HG03442 (cell line): ENCODE results near the gene FOXD2.

Source experiments
- ATAC-seq: cut with Tn5 transposase; IDR thresholded peaks from one replicate; pipeline ENCODE4 v1.9.1; 2021; ENCODE audit warnings: mild to moderate bottlenecking, moderate library complexity; ENCODE audit not compliant: unreplicated experiment

Gene FOXD2

GRCh38 chr1:47437447-47438164 is at the start of gene FOXD2:
Gene FOXD2, plus strand, starts transcription at chr1:47438044. Its CDS starts 92 bp downstream, at chr1:47438136.
- peak; percentile 80 for ATAC-seq

DNA sequence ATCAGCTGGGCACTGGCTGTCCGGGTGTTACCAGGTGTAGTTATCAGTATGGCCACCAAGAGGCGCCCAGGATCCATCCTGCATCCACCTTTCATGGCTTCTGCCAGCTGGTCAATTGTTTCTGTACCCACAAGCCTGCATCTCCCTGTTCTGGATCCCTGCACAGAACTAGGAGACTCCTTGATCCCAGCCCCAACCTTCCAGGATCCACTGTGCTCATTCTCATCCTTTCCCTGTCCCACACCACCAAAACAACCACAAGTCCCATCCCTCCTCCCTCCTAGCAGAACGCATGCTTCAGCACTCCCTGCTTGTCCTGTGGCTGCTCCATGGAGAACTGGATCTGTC is 49.0 kb upstream of the FOXD2 start:
- peak; percentile 68 for ATAC-seq

GRCh38 chr1:47389731-47390130 is 48.1 kb upstream of the FOXD2 start:
- ATAC-seq, result no peak

DNA sequence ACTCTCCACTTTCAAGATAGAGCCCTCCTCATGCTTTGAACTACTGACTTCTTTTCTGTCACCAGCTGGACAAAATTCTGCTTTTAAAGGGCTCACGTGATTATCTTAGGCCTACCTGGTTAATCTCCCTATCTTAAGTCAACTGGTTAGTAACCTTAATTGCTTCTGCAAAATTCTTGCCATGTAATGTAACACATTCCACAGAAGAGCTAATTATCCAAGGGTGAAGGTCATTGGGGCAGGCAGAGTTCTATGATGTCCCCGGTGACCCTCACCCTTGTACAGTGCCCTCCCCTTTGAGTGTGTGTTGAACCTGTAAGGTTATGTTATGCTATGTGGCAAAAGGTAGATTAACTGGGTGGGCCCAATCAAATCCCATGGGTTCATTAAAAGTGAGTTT is 47.0 kb upstream of the FOXD2 start:
- ATAC-seq, result no peak

- no peak for ATAC-seq
Measured at GRCh38 chr1:47393141-47393540, 44.7 kb upstream of the FOXD2 start.

GRCh38 chr1:47395433-47395832 is 42.4 kb upstream of the FOXD2 start:
- ATAC-seq, result no peak

DNA sequence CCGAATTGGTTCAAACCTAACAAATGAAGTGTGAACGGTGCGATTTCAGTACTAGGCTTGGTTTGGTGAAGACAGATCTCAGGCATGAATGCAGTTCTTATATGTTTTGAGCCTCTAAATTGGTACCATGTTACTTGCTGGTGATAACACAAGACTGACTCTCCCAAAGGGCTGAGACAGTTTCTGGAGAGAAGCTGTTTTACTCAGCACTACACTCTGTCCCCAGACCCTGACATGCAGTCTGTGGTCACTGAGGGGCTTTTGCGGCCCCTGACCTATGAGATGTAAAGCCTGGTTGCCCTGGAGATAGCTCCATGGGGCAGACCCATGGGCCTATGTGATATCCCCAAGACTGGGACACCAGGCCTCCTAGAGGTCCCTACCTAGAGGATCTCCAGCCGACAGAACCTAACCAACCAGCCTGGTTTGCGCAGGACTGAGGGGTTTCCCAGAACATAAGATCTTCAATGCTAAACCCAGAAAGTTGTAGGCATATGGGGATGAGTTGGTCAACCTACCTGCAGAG is 41.1 kb upstream of the FOXD2 start:
- ATAC-seq, result no peak

GRCh38 chr1:47399138-47399845 is 38.6 kb upstream of the FOXD2 start:
- ATAC-seq, result peak; percentile 45

GRCh38 chr1:47399846-47400155 is 38.0 kb upstream of the FOXD2 start:
- ATAC-seq, result no peak

GRCh38 chr1:47401761-47402160 is 36.1 kb upstream of the FOXD2 start:
- ATAC-seq, result no peak

DNA sequence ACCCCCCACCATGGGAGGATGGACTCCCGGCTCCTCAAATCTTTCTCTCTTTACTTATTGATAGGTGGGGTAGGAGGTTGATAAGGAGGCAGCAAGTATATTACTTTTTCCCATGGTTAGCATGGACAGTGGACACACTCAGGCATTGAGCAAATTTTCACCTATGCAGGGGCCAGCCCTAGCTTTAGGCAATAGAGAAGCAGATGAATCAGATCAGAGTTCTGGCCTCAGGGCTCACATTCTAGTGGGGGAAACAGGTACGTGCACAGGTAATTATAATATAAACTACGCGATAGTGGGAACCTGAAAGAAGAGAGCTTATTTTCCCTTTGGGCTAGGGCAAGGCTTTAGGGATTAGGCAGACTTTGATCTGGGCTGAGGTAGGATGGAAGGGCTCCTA is 35.3 kb upstream of the FOXD2 start:
- ATAC-seq, result no peak

DNA sequence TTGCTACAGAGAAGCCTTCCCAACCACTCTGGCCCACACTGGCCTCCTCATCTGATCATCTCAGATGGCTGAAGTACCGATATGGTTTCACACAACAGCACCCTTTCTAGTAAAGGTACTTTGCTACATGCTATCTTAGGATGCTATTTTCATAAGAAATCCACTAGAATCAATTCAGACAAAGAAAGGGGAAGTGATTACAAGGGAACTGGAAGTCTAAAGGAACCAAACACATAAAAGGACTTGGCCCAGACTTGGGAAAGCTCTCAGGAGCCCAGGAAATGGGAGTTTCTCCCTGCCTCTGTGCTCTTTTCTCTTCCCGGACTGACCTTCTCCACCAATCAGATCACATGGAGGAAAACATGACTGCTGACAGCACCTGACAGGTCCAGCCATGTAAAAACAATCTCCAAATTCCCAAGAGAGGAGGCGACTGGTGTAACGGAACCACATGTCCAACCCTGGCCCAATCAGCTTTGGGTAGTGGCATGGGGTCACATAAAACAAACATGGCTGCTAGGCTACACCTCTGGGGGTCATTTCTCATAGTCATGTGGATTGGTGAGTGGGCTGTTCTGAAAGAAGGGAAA is 34.4 kb upstream of the FOXD2 start:
- ATAC-seq, result no peak

GRCh38 chr1:47405697-47406096 is 32.1 kb upstream of the FOXD2 start:
- ATAC-seq, result no peak

- no peak for ATAC-seq
Measured at GRCh38 chr1:47406966-47407365, 30.9 kb upstream of the FOXD2 start.

GRCh38 chr1:47407481-47407880 is 30.4 kb upstream of the FOXD2 start:
- ATAC-seq, result no peak

DNA sequence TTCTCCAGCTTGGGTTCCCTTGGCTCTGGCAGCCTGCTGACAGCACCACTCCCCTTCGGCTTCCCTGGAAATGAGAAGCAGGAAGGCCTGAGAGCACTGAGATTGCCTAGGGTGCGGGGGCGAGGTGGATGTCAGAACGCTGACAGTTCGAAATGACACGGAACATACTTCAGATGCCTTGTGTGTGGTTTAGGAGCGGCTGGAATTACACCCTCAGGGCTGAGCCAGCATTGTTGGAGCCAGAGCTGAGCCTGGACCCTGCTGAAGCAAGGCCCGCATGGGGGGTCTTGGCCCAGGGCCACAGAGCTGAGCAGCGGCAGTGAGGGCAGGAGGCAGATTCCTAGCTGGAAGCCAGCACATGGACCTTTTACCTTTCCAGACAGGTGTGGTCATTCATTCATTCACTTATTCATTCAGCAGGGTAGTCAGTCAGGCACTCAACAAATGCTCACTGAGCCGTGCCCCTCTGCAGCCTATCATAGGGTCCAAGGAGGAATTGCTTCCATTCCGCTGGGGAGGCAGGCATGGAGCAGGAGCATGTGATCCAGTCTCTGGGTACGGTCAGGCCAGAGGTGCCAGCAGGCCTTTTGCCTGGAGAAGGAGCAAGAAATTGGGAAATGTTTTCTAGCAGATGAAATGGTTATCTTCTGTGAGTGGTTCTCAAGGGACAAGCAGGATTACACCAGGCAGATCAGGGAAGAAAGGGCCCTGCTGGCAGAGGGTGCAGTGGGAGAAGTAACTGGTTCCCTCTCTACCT is 28.4 kb upstream of the FOXD2 start:
- ATAC-seq, result no peak

DNA sequence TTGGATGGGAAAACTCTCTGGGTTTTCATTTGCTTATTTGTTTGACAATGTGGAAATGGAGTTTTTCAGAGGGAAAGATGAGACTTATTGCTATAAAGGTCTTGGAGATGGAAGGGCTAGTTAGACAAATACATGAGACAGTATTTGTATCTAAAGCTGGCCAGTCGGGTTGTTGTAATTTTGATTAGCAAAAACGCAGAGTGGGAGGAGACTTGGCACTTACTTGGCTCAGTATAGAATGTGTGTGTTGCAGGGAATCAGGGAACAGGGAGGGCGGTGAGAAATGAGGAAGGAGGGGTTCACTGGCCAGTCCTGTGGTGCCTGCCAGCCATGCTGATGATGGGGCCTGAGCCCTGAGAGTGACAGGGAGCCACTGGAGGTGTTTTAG is 27.8 kb upstream of the FOXD2 start:
- ATAC-seq, result no peak

GRCh38 chr1:47411436-47411835 is 26.4 kb upstream of the FOXD2 start:
- no peak for ATAC-seq

GRCh38 chr1:47412437-47412836 is 25.4 kb upstream of the FOXD2 start:
- ATAC-seq, result no peak

DNA sequence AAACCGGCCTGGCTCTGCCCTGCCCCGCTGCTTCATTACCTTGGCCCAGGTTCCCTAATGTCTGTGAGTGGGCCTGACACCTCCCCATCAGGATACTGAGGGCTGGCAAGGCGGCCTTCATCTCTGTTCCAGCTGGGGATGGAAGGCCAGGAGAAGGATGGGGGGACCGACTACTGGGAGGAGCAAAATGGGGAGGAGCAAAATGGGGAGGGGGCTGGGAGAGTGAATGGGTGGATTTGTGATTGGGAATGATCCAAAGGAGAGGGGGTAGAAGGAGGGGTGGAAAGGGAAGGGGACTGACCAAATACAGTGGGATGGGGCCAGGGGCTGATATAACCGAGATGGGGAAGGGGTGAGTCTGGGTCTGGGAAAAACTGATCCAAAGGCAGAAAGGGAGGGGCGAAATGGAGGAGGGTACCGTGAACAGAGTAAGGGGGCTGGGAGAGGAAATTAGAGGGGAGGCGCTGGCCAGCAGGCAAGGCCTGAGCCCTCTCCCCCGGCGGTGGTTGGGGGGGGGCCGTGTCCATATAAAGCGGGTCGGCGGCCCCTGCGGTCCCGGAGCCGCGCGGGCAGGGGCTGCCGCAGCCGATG is 22.0 kb upstream of the FOXD2 start, which contains the start of gene FOXE3:
Gene FOXE3, plus strand, starts transcription at position 558 of the 591 bp plus-strand sequence. Its CDS starts 31 bp downstream, at position 589.
- no peak for ATAC-seq
